OCI-LY3 (cell line): ENCODE data around the gene RAB35.

Experiments used
- H2AFZ ChIP-seq: fragments of 200-600, 300-600 bp; shearing (Covaris generic); 2 replicates; pipeline ENCODE4 v1.6.0; 2014; ENCODE audit warnings: antibody characterized with exemption, low read depth, low read length
- H3K27ac ChIP-seq: fragments of 200-600, 300-600 bp; sonication (generic); 2 replicates; pipeline ENCODE4 v1.5.1; 2014; ENCODE audit warnings: mild to moderate bottlenecking, low read length, moderate library complexity, mixed read lengths
- H3K27me3 ChIP-seq: fragments of 200-600, 300-600 bp; sonication (generic); 2 replicates; pipeline ENCODE4 v1.6.1; 2014; ENCODE audit warnings: low read depth, low read length, mixed read lengths
- H3K36me3 ChIP-seq: fragments of 200-600, 300-600 bp; sonication (generic); replicated peaks from 2 replicates; pipeline ENCODE3; 2014; ENCODE audit warnings: low read depth, low read length, mixed read lengths
- H3K4me1 ChIP-seq: fragments of 300-600, 200-600 bp; sonication (generic); 2 replicates; pipeline ENCODE4 v1.6.1; 2014; ENCODE audit warnings: low read length, mixed read lengths
- H3K4me2 ChIP-seq: fragments of 200-600, 300-600 bp; sonication (generic); 2 replicates; pipeline ENCODE4 v1.6.1; 2014; ENCODE audit warnings: low read length, mixed read lengths
- H3K4me3 ChIP-seq: fragments of 300-600, 200-600 bp; sonication (generic); 2 replicates; pipeline ENCODE4 v1.5.1; 2014; ENCODE audit warnings: antibody characterized with exemption, mild to moderate bottlenecking, low read length, moderate library complexity
- H3K79me2 ChIP-seq: fragments of 300-600, 200-600 bp; shearing (Covaris generic); 2 replicates; pipeline ENCODE4 v1.6.1; 2014; ENCODE audit warnings: mild to moderate bottlenecking, low read length, mixed read lengths
- H3K9ac ChIP-seq: fragments of 300-600, 200-600 bp; shearing (Covaris generic); 2 replicates; pipeline ENCODE4 v1.6.0; 2014; ENCODE audit warnings: mild to moderate bottlenecking, low read length, moderate library complexity
- H3K9me3 ChIP-seq: fragments of 200-600, 300-600 bp; shearing (Covaris generic); 2 replicates; pipeline ENCODE4 v1.6.1; 2014; ENCODE audit warnings: low read length, mixed read lengths; ENCODE audit not compliant: insufficient read depth
- H4K20me1 ChIP-seq: fragments of 200-600, 300-600 bp; sonication (generic); 2 replicates; pipeline ENCODE4 v1.6.1; 2016; ENCODE audit warnings: low read length, mixed read lengths; ENCODE audit not compliant: insufficient read depth
- EZH2phosphoT487 ChIP-seq: fragments of 200-600 bp; shearing (Covaris generic); IDR thresholded peaks from 2 replicates; pipeline ENCODE4 v1.6.1; 2018; ENCODE audit warnings: antibody characterized with exemption, mixed run types, low read depth
- TF ChIP-seq, protein P1 (sequence below): fragments of 200-600, 300-600 bp; sonication (generic); IDR thresholded peaks from 2 replicates; pipeline ENCODE4 v1.5.1; 2014; ENCODE audit warnings: antibody characterized with exemption, low read length, low read depth

RAB35 gene

DNA sequence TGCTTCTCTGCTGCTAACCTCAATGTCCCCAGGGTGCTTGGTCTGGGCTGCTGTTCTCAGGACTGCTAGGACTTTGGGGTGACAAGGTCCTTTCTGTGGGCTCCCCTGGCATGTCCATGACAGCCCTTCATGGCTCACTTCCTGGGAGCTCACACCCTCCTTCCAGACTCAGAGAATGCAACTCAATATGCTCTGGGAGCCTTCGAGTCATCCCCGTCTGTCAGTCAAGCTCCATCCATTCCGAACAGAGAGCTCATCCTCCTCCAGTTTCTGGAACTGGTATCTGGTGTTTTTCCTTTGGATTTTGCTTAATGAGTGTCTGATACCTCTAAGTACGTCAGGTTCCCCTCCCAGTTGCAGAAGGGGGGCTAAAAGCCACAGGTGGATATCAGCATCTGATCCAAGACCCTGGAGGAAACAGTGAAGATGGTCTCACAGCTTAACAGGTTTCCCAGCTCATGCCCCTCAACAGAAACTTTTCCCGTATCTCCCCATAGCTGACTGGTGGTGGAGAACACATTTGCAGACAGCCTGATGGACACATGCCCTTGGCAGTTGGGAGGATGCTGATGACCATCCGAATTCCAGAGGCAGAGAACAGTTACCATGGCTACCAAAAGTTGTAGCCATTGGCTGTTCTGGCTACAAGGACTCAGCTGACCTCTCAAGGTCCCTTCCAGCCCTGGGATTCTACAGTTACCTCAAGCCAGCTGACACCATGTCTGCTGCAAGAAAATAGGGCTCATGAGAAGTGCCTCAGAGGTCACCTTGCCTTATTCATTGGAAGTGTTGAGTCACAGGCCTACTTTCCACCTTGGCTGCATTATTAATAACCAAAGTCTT lies 9.5 kb upstream of the RAB35 start:
- peaks cover 30% of the 10 kb centered on the region for H3K4me1 ChIP-seq
- H3K27ac ChIP-seq, result no peak overlapping the region
- no peak overlapping the region for H3K4me3 ChIP-seq
- H3K27me3 ChIP-seq, result no peaks in the 10 kb centered on the region
- TF ChIP-seq EZH2phosphoT487, result no peak
- TF ChIP-seq, protein P1, sequence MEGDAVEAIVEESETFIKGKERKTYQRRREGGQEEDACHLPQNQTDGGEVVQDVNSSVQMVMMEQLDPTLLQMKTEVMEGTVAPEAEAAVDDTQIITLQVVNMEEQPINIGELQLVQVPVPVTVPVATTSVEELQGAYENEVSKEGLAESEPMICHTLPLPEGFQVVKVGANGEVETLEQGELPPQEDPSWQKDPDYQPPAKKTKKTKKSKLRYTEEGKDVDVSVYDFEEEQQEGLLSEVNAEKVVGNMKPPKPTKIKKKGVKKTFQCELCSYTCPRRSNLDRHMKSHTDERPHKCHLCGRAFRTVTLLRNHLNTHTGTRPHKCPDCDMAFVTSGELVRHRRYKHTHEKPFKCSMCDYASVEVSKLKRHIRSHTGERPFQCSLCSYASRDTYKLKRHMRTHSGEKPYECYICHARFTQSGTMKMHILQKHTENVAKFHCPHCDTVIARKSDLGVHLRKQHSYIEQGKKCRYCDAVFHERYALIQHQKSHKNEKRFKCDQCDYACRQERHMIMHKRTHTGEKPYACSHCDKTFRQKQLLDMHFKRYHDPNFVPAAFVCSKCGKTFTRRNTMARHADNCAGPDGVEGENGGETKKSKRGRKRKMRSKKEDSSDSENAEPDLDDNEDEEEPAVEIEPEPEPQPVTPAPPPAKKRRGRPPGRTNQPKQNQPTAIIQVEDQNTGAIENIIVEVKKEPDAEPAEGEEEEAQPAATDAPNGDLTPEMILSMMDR, result no peak
- H3K4me2 ChIP-seq, result no peak overlapping the region
- H3K9ac ChIP-seq, result no peak overlapping the region
- H3K36me3 ChIP-seq, result peaks cover 48% of the 10 kb centered on the region
- H3K79me2 ChIP-seq, result no peaks in the 10 kb centered on the region; the same call in 1 of the 2 replicates
- H4K20me1 ChIP-seq, result no peaks in the 10 kb centered on the region
- H3K9me3 ChIP-seq, result no peaks in the 10 kb centered on the region
- H2AFZ ChIP-seq, result no peak overlapping the region

DNA sequence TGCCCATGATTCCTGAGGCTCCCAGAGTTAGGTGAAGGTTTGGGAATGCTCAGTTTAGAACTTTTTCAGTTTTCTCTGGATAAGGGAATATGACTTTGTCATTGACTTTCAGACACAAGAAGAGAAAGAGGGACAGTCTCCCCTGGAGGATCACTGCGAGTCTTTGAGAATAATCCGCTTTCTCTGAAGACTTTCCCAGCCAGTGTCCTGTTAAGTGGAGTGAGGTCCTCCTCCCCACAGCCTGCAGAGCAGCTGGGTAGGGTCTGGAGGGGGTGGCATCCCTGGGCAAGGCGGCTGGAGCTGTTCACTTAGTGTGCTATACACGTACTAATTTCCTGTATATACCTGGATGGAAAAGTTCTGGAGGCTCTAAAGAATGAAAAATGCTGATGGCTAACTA lies 8.5 kb upstream of the RAB35 start:
- no peak overlapping the region for H3K4me3 ChIP-seq
- H3K4me2 ChIP-seq, result no peak overlapping the region
- H3K27me3 ChIP-seq, result no peaks in the 10 kb centered on the region
- no peaks in the 10 kb centered on the region for H3K9me3 ChIP-seq
- H3K36me3 ChIP-seq, result peaks cover 39% of the 10 kb centered on the region
- TF ChIP-seq, protein P1, result no peak
- no peak for TF ChIP-seq EZH2phosphoT487
- H3K79me2 ChIP-seq, result peaks cover 4% of the 10 kb centered on the region; the same call in 1 of the 2 replicates
- H4K20me1 ChIP-seq, result no peaks in the 10 kb centered on the region
- no peak overlapping the region for H3K27ac ChIP-seq
- no peak overlapping the region for H2AFZ ChIP-seq
- no peak overlapping the region for H3K9ac ChIP-seq
- H3K4me1 ChIP-seq, result peaks cover 39% of the 10 kb centered on the region

DNA sequence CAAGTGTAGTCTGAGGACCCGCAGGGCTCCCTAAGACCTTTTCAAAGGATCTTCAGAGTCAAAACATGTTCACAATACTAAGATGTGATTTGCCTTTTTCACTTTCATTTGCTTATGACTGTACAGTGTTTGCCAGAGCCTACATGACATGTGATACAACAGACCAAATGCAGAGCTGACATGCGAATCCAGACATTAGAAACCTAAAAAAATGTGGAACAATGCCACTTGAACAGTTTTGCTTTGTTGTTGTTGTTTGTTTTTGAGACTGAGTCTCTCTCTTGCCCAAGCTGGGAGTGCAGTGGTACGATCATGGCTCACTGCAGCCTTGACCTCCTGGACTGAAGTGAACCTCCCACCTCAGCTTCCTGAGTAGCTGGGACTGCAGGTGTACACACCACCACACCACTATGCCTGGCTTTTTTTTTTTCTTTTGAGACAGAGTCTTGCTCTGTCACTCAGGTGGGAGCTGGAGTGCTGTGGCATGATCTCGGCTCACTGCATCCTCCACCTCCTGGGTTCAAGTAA lies 5.3 kb upstream of the RAB35 start:
- Histone ChIP-seq H3K4me2 (peak overlapping the region; percentile 95), H3K79me2 (peaks cover 22% of the 10 kb centered on the region), H3K27me3 (no peaks in the 10 kb centered on the region), H4K20me1 (no peaks in the 10 kb centered on the region), H3K36me3 (peaks cover 27% of the 10 kb centered on the region), H3K4me1 (peaks cover 64% of the 10 kb centered on the region), H3K27ac (peak overlapping the region; percentile 47), H2AFZ (no peak overlapping the region), H3K4me3 (peak overlapping the region; percentile 65), H3K9me3 (no peaks in the 10 kb centered on the region; the same call in 1 of the 2 replicates), H3K9ac (peak overlapping the region; percentile 30; the same call in 1 of the 2 replicates)
- TF ChIP-seq, protein P1, result no peak
- no peak for TF ChIP-seq EZH2phosphoT487

DNA sequence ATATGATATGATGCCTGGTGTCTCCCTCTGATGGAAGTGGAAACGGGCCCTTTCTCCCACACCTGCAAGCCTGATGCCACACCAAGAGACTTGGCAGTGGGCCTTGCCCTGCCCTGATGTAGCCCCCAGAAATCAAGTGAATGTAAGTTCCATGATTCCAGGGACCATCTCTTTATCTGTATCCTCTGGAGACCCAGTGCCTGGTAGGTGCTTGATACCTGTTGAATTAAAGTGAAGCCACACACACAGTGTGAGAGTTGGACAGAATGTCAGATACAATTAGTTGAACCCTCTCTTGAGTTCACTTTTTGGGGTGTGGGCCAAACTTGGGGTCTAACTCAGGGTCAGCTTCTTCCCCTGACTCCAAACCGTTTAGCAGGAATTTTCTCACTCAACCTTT lies 4.8 kb upstream of the RAB35 start:
- Histone ChIP-seq H3K9me3 (no peaks in the 10 kb centered on the region; the same call in 1 of the 2 replicates), H3K27ac (peak overlapping the region; percentile 47), H3K36me3 (peaks cover 22% of the 10 kb centered on the region), H3K4me3 (peak overlapping the region; percentile 65), H3K9ac (peak overlapping the region; percentile 30; the same call in 1 of the 2 replicates), H3K79me2 (peaks cover 22% of the 10 kb centered on the region), H3K4me1 (peaks cover 64% of the 10 kb centered on the region), H3K4me2 (peak overlapping the region; percentile 95), H4K20me1 (no peaks in the 10 kb centered on the region), H2AFZ (no peak overlapping the region), H3K27me3 (no peaks in the 10 kb centered on the region)
- TF ChIP-seq, protein P1, result no peak
- no peak for TF ChIP-seq EZH2phosphoT487
